GM12873 (cell line): Measurements from ENCODE around the gene MAPKAP1.

Experiments used
- CTCF ChIP-seq: IDR thresholded peaks from 2 replicates; pipeline ENCODE4 v1.5.1; 2012; ENCODE audit warnings: low read depth, mild to moderate bottlenecking, moderate library complexity, low read length, control low read depth; ENCODE audit not compliant: insufficient read depth; ENCODE audit errors: missing control alignments

The MAPKAP1 gene

GRCh38 chr9:125696106-125696647, 10.8 kb downstream of the MAPKAP1 start:
- TF ChIP-seq CTCF: no peak

GRCh38 chr9:125694478-125694877, 12.5 kb downstream of the MAPKAP1 start:
- TF ChIP-seq CTCF: no peak

- TF ChIP-seq CTCF: no peak
Observed at GRCh38 chr9:125691869-125692268, 15.1 kb downstream of the MAPKAP1 start.

- no peak for TF ChIP-seq CTCF
Observed at GRCh38 chr9:125690679-125691078, 16.3 kb downstream of the MAPKAP1 start.

GRCh38 chr9:125687163-125687863, 19.7 kb downstream of the MAPKAP1 start:
- TF ChIP-seq CTCF: no peak

- no peak for TF ChIP-seq CTCF
Observed at GRCh38 chr9:125685167-125685566, 21.8 kb downstream of the MAPKAP1 start.

- no peak for TF ChIP-seq CTCF
Observed at GRCh38 chr9:125683486-125683885, 23.5 kb downstream of the MAPKAP1 start.

- no peak for TF ChIP-seq CTCF
Observed at GRCh38 chr9:125682340-125682739, 24.7 kb downstream of the MAPKAP1 start.
